Ishikawa (cell line): ENCODE measurements around the gene MUC2.

ENCODE experiments used
- CREB1 ChIP-seq: IDR thresholded peaks from 2 replicates; pipeline ENCODE4 v1.6.1; 2012; ENCODE audit warnings: low read depth
- EP300 ChIP-seq: IDR thresholded peaks from 2 replicates; pipeline ENCODE4 v1.6.1; 2012; ENCODE audit warnings: borderline replicate concordance
- RAD21 ChIP-seq: IDR thresholded peaks from 2 replicates; pipeline ENCODE4 v1.6.1; 2012; ENCODE audit warnings: low read depth
- TEAD4 ChIP-seq: IDR thresholded peaks from 2 replicates; pipeline ENCODE4 v1.6.1; 2012
- TF ChIP-seq, protein P1 (sequence below): IDR thresholded peaks from 2 replicates; pipeline ENCODE4 v1.6.1; 2012; ENCODE audit warnings: low read depth, mild to moderate bottlenecking

- TF ChIP-seq CREB1 (no peak), RAD21 (no peak), TEAD4 (no peak), EP300 (no peak)
- TF ChIP-seq, protein P1, sequence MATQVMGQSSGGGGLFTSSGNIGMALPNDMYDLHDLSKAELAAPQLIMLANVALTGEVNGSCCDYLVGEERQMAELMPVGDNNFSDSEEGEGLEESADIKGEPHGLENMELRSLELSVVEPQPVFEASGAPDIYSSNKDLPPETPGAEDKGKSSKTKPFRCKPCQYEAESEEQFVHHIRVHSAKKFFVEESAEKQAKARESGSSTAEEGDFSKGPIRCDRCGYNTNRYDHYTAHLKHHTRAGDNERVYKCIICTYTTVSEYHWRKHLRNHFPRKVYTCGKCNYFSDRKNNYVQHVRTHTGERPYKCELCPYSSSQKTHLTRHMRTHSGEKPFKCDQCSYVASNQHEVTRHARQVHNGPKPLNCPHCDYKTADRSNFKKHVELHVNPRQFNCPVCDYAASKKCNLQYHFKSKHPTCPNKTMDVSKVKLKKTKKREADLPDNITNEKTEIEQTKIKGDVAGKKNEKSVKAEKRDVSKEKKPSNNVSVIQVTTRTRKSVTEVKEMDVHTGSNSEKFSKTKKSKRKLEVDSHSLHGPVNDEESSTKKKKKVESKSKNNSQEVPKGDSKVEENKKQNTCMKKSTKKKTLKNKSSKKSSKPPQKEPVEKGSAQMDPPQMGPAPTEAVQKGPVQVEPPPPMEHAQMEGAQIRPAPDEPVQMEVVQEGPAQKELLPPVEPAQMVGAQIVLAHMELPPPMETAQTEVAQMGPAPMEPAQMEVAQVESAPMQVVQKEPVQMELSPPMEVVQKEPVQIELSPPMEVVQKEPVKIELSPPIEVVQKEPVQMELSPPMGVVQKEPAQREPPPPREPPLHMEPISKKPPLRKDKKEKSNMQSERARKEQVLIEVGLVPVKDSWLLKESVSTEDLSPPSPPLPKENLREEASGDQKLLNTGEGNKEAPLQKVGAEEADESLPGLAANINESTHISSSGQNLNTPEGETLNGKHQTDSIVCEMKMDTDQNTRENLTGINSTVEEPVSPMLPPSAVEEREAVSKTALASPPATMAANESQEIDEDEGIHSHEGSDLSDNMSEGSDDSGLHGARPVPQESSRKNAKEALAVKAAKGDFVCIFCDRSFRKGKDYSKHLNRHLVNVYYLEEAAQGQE: no peak
Observed at GRCh38 chr11:1041149-1041467, 33.6 kb upstream of the MUC2 start.
